Parathyroid adenoma (tissue), 2 donors: ENCODE results near the gene AATF.

ENCODE experiments used
- H2AFZ ChIP-seq: fragments of 300-600 bp; sonication (generic); one replicate; pipeline ENCODE4 v1.7.0; 2017; ENCODE audit warnings: antibody characterized with exemption, mild to moderate bottlenecking
- H3K27ac ChIP-seq: fragments of 300-600 bp; sonication (generic); one replicate; pipeline ENCODE4 v1.7.0; 2017
- H3K27me3 ChIP-seq: fragments of 300-600 bp; sonication (generic); one replicate; pipeline ENCODE4 v1.7.0; 2017; ENCODE audit warnings: low read length; ENCODE audit not compliant: control insufficient read depth, insufficient read depth
- H3K36me3 ChIP-seq: fragments of 300-600 bp; sonication (generic); one replicate; pipeline ENCODE4 v1.7.0; 2017; ENCODE audit warnings: low read length; ENCODE audit not compliant: control insufficient read depth, insufficient read depth
- H3K4me1 ChIP-seq: fragments of 300-600 bp; sonication (generic); one replicate; pipeline ENCODE4 v1.7.0; 2017; ENCODE audit warnings: control low read depth
- H3K4me2 ChIP-seq: fragments of 300-600 bp; sonication (generic); one replicate; pipeline ENCODE4 v1.7.0; 2017; ENCODE audit warnings: low read length
- H3K4me3 ChIP-seq: fragments of 300-600 bp; sonication (generic); one replicate; pipeline ENCODE4 v1.7.0; 2017; ENCODE audit warnings: low read depth, low read length
- H3K79me2 ChIP-seq: fragments of 300-600 bp; sonication (generic); one replicate; pipeline ENCODE4 v1.7.0; 2017; ENCODE audit warnings: control low read depth
- H3K9ac ChIP-seq: fragments of 300-600 bp; sonication (generic); one replicate; pipeline ENCODE4 v1.7.0; 2017; ENCODE audit warnings: mild to moderate bottlenecking
- H3K9me3 ChIP-seq: fragments of 300-600 bp; sonication (generic); one replicate; pipeline ENCODE4 v1.7.0; 2017; ENCODE audit warnings: low read length; ENCODE audit not compliant: control insufficient read depth
- CTCF ChIP-seq: fragments of 300-600 bp; sonication (generic); IDR thresholded peaks from one replicate; pipeline ENCODE4 v1.7.0; 2017; ENCODE audit warnings: antibody characterized with exemption, mild to moderate bottlenecking
- donor health status: primary hyperparathyroidism.

The AATF gene

GRCh38 chr17:36932383-36932693 lies 16.4 kb upstream of the AATF start:
- no peak for TF ChIP-seq CTCF

GRCh38 chr17:36932694-36933511 lies 15.9 kb upstream of the AATF start:
- no peaks in the 10 kb centered on the region for H3K79me2 ChIP-seq
- H3K36me3 ChIP-seq: no peaks in the 10 kb centered on the region
- TF ChIP-seq CTCF: no peak
- no peak overlapping the region for H3K27ac ChIP-seq
- no peak overlapping the region for H3K4me2 ChIP-seq
- peaks cover 44% of the 10 kb centered on the region for H3K27me3 ChIP-seq
- H3K9me3 ChIP-seq: no peaks in the 10 kb centered on the region
- H2AFZ ChIP-seq: no peak overlapping the region
- H3K4me1 ChIP-seq: no peaks in the 10 kb centered on the region
- no peak overlapping the region for H3K9ac ChIP-seq
- H3K4me3 ChIP-seq: no peak overlapping the region

More at GRCh38 chr17:36932383-36932693, 16.4 kb upstream of the AATF start:
- Histone ChIP-seq H3K27me3 (peaks cover 39% of the 10 kb centered on the region), H3K36me3 (no peaks in the 10 kb centered on the region), H3K4me2 (peak overlapping the region; percentile 37), H2AFZ (no peak overlapping the region), H3K79me2 (no peaks in the 10 kb centered on the region), H3K4me1 (no peaks in the 10 kb centered on the region), H3K4me3 (no peak overlapping the region), H3K9me3 (no peaks in the 10 kb centered on the region), H3K9ac (no peak overlapping the region), H3K27ac (no peak overlapping the region)

- Histone ChIP-seq H3K36me3 (no peaks in the 10 kb centered on the region), H3K9ac (no peak overlapping the region), H2AFZ (no peak overlapping the region), H3K9me3 (no peaks in the 10 kb centered on the region), H3K4me2 (peak overlapping the region; percentile 11), H3K27ac (no peak overlapping the region), H3K4me3 (no peak overlapping the region), H3K79me2 (no peaks in the 10 kb centered on the region), H3K4me1 (no peaks in the 10 kb centered on the region), H3K27me3 (peaks cover 51% of the 10 kb centered on the region)
- no peak for TF ChIP-seq CTCF
Observed at GRCh38 chr17:36933512-36934143, 15.1 kb upstream of the AATF start.

- H3K4me2 ChIP-seq: peak overlapping the region; percentile 11
- no peak for TF ChIP-seq CTCF
- no peaks in the 10 kb centered on the region for H3K9me3 ChIP-seq
- H3K27ac ChIP-seq: no peak overlapping the region
- H3K9ac ChIP-seq: no peak overlapping the region
- H3K27me3 ChIP-seq: peaks cover 55% of the 10 kb centered on the region
- H3K79me2 ChIP-seq: no peaks in the 10 kb centered on the region
- no peaks in the 10 kb centered on the region for H3K4me1 ChIP-seq
- no peak overlapping the region for H2AFZ ChIP-seq
- no peaks in the 10 kb centered on the region for H3K36me3 ChIP-seq
- H3K4me3 ChIP-seq: no peak overlapping the region
Observed at GRCh38 chr17:36934144-36934691, 14.5 kb upstream of the AATF start.
